Osteocyte (in vitro differentiated cells): Measurements from ENCODE around the gene BDKRB2. TPM values are rescaled to one million over a fixed set of nuclear protein-coding genes. Genes with fewer than 3 reads are reported as not detected.
A peak's percentile ranks its signal among the peaks of the same experiment; 100 is the strongest.

ENCODE experiments used
- DNase-seq: peaks from one replicate; pipeline ENCODE4 v3.0.0; 2021; ENCODE audit warnings: mixed read lengths; ENCODE audit not compliant: unreplicated experiment; ENCODE audit errors: extremely low spot score
- H3K27ac Mint-ChIP-seq: one replicate; pipeline ENCODE4 v1.8.0; 2021; ENCODE audit warnings: mild to moderate bottlenecking, mixed read lengths; ENCODE audit not compliant: unreplicated experiment
- H3K27me3 Mint-ChIP-seq: one replicate; pipeline ENCODE4 v1.8.0; 2021; ENCODE audit warnings: mixed read lengths; ENCODE audit not compliant: unreplicated experiment
- H3K36me3 Mint-ChIP-seq: one replicate; pipeline ENCODE4 v1.8.0; 2021; ENCODE audit warnings: mixed read lengths; ENCODE audit not compliant: unreplicated experiment
- H3K4me1 Mint-ChIP-seq: one replicate; pipeline ENCODE4 v1.8.0; 2021; ENCODE audit warnings: mixed read lengths; ENCODE audit not compliant: unreplicated experiment
- H3K4me3 Mint-ChIP-seq: one replicate; pipeline ENCODE4 v1.8.0; 2021; ENCODE audit warnings: mild to moderate bottlenecking, moderate library complexity, mixed read lengths; ENCODE audit not compliant: unreplicated experiment
- H3K9me3 Mint-ChIP-seq: one replicate; pipeline ENCODE4 v1.8.0; 2021; ENCODE audit warnings: mixed read lengths; ENCODE audit not compliant: unreplicated experiment
- total RNA-seq: library from RNA; stranded (reverse); gene quantifications from 2 replicates; pipeline ENCODE4 v1.2.1, GENCODE V29; 2021
- TF ChIP-seq, protein P1 (sequence below): fragments of 200-600 bp; sonication (generic); IDR thresholded peaks from 2 replicates; pipeline ENCODE4 v1.5.0; 2021; ENCODE audit warnings: antibody characterized with exemption, mild to moderate bottlenecking, moderate library complexity

Gene BDKRB2
- total RNA-seq, 1 donor from 2014 or later = 0.40 TPM

DNA sequence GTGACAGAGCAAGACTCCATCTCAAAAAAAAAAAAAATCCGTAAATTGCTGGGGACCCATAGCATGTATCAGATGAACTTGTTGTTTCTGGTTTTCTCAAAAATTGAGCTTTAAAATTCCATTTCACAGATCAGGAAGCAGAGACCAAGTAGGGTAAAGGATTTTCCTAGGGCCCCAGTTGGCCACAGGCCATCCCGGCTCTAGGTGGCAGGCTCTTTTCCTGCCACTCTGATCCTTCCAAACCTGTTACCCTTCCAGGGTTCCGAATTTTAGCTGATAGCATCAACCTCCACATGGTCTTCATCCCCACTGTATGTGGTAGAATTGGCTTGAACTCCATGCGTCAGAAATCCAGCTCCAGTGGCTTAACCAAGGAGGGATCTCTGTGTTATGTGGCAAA lies 36.1 kb upstream of the BDKRB2 start:
- H3K9me3 Mint-ChIP-seq = no peaks in the 10 kb centered on the region
- no peak overlapping the region for H3K4me3 Mint-ChIP-seq
- no peaks in the 10 kb centered on the region for H3K36me3 Mint-ChIP-seq
- TF ChIP-seq, protein P1, sequence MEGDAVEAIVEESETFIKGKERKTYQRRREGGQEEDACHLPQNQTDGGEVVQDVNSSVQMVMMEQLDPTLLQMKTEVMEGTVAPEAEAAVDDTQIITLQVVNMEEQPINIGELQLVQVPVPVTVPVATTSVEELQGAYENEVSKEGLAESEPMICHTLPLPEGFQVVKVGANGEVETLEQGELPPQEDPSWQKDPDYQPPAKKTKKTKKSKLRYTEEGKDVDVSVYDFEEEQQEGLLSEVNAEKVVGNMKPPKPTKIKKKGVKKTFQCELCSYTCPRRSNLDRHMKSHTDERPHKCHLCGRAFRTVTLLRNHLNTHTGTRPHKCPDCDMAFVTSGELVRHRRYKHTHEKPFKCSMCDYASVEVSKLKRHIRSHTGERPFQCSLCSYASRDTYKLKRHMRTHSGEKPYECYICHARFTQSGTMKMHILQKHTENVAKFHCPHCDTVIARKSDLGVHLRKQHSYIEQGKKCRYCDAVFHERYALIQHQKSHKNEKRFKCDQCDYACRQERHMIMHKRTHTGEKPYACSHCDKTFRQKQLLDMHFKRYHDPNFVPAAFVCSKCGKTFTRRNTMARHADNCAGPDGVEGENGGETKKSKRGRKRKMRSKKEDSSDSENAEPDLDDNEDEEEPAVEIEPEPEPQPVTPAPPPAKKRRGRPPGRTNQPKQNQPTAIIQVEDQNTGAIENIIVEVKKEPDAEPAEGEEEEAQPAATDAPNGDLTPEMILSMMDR = no peak
- H3K4me1 Mint-ChIP-seq = peaks cover 12% of the 10 kb centered on the region
- DNase-seq = no peak
- H3K27me3 Mint-ChIP-seq = peaks cover 40% of the 10 kb centered on the region
- no peak overlapping the region for H3K27ac Mint-ChIP-seq

DNA sequence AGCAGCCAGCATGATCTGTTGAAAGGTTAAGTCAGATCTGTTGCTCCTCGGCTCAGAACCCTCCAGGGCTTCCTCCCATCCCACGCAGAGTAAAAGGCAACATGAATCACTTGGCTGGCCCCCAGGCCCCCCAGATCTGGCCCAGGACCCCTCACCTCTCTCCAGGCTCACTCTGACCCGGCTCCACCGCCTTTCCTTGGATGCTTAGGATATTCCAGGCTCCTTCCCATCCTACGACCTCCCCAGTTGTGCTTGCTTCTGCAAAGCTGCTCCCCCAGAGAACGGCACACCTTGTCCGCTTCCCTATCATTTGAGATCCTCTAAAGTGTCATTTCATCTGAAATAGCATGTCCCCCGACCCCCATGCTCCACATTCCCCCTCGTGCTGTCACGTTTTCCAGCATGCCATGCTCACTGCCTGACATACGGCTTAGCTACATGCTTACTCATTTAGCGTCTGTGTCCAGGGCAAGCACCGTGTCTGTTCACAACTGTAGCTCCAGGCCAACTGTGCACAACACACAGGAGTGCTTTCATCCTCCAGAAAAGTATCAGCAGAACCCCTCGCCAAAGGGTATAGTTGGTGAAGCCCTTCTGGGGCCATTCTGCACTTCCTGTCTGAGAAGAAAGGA lies 33.6 kb upstream of the BDKRB2 start:
- H3K27ac Mint-ChIP-seq = no peak overlapping the region
- H3K4me1 Mint-ChIP-seq = peaks cover 12% of the 10 kb centered on the region
- peaks cover 59% of the 10 kb centered on the region for H3K27me3 Mint-ChIP-seq
- no peak for DNase-seq
- no peaks in the 10 kb centered on the region for H3K36me3 Mint-ChIP-seq
- H3K4me3 Mint-ChIP-seq = no peak overlapping the region
- no peaks in the 10 kb centered on the region for H3K9me3 Mint-ChIP-seq
- TF ChIP-seq, protein P1 = no peak

DNA sequence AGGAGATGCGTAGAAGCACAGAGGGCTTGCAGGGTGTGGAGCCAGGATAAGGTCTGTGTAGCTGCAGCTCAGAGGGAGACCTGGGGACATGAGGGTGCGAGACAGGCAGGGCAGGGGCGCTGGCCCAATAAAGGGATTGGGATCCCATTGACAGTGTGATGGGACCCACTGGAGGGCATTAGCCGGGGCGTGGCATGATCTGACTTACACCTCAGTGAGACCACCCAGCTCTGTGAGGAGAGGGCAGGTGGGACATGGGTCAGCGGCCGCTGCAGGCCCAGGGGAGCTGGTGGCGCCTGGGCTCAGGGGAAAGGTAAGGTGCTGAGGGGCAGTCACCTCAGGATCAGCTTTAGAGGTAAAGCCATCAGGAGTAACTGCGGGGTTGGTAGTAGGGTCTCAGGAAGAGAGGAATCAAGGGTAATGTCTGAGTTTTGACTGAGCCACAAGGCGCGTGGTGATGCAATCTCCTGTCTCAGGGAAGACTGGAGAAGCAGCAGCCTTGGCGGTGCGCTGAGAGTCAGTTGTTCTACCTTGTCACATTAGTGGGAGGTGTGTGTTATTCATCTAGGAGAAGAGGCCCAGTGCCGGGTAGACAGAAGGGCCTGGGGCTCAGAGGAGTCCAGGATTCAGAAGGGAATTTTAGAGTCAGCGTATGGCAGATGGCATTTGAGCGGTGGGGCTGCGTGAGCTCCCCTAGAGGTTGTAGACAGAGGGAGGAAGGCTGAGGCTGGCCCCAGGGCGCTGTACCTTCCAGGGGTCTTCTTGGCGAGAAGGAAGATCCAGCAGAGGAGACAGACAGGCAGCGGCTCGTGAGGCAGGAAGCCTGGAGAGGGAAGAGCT lies 30.8 kb upstream of the BDKRB2 start:
- Mint-ChIP-seq H3K27me3 (peaks cover 67% of the 10 kb centered on the region), H3K9me3 (no peaks in the 10 kb centered on the region), H3K4me1 (peaks cover 21% of the 10 kb centered on the region), H3K4me3 (no peak overlapping the region), H3K36me3 (no peaks in the 10 kb centered on the region), H3K27ac (no peak overlapping the region)
- DNase-seq = no peak
- TF ChIP-seq, protein P1 = no peak

DNA sequence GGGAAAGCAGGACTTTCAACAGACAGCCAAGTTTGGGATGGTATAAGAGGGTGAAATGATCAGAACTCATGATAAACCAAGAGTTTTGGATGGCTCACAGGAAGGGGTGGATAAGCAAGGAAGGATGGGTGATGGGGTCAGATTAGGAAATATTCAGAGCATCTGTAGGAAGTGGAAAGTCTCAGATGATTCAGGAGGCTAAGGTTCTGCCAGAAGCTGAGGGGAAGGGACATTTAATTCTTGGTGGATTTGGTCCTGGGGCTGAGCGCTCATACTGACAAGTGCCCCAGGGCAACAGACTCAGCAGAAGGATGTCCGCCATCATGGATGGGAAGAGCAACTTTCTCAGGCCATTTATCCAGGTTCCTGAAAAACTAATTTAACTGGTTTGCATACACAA lies 28.4 kb upstream of the BDKRB2 start:
- Mint-ChIP-seq H3K27me3 (peaks cover 57% of the 10 kb centered on the region), H3K27ac (peak overlapping the region; percentile 5), H3K4me3 (no peak overlapping the region), H3K36me3 (no peaks in the 10 kb centered on the region), H3K4me1 (peaks cover 21% of the 10 kb centered on the region), H3K9me3 (peaks cover 6% of the 10 kb centered on the region)
- TF ChIP-seq, protein P1 = no peak
- no peak for DNase-seq

DNA sequence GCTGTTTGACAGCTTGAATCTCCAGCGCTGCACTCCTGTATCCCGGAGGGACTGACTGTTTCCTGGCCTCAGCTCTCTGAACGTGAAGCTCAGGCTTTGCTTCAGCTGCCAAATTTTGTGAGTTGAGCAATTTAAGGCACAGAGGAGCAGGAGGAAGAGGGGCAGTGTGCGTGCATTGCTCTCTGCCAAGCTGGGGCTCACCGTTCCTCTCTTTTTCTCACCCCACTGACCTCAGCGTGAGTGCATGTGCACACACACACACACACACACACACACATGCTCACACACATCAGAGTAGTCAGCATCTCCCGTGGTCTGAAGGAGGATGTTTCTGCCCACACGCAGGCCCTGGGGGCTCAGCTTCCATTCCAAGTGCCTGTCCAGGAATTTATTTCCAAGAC lies 27.8 kb upstream of the BDKRB2 start:
- Mint-ChIP-seq H3K27me3 (peaks cover 55% of the 10 kb centered on the region), H3K9me3 (peaks cover 6% of the 10 kb centered on the region), H3K36me3 (no peaks in the 10 kb centered on the region), H3K27ac (peak overlapping the region; percentile 15), H3K4me1 (peaks cover 21% of the 10 kb centered on the region), H3K4me3 (no peak overlapping the region)
- TF ChIP-seq, protein P1 = no peak
- no peak for DNase-seq
